HepG2 (cell line): Measurements from ENCODE around the gene PKP4. TPM values are rescaled to one million over a fixed set of nuclear protein-coding genes. Genes with fewer than 3 reads are reported as not detected.

ENCODE experiments used
- ATAC-seq: fragments of 200-7000 bp; cut with Tn5 transposase; 3 replicates; pipeline ENCODE4 v1.9.1; 2020; ENCODE audit warnings: mild to moderate bottlenecking, moderate library complexity
- BruUV-seq: library from RNA; stranded (reverse); fragments of 400-500 nt; replicated peaks from 2 replicates; lab custom pipeline; 2021; lab: Mats Ljungman, UMichigan
- CTCF ChIA-PET: fragments of 300-600 bp; formaldehyde crosslinking; extraction: SDS; loops from one replicate; lab custom pipeline; 2021; ENCODE audit warnings: low total read pairs, inconsistent platforms, low intra/inter-chr PET ratio; lab: Yijun Ruan, JAX
- POLR2A ChIA-PET: fragments of 350-600 bp; sonication (Branson Sonifier 250); formaldehyde crosslinking; loops from one replicate; lab custom pipeline; 2020; ENCODE audit warnings: antibody characterized with exemption, inconsistent platforms; lab: Yijun Ruan, JAX
- DNase-seq: peaks from one replicate; pipeline ENCODE4 v3.0.0-alpha.2; 2015; ENCODE audit warnings: low spot score
- FAIRE-seq: peaks from 3 replicates; lab custom pipeline; 2011; peaks lifted over from hg19 to GRCh38; lab: Jason Lieb, UNC
- H2AFZ ChIP-seq: one replicate; pipeline ENCODE4 v1.6.1; 2011; ENCODE audit warnings: low read length, inconsistent platforms
- H3K27ac ChIP-seq: fragments of 300-600 bp; 3 replicates; pipeline ENCODE4 v1.8.0; 2011; ENCODE audit warnings: mixed run types, mild to moderate bottlenecking, mixed read lengths, low read length, inconsistent platforms; ENCODE audit not compliant: insufficient read depth; ENCODE audit errors: extremely low read length
- H3K27me3 ChIP-seq, 2 experiments: fragments of 200-600 bp in 1 of 2; 2 replicates in 1 of 2; 3 replicates in 1 of 2; pipeline versions ENCODE4 v1.6.0 to v1.8.0; 2011; ENCODE audit warnings: low read length in 2 of 2, mild to moderate bottlenecking in 2 of 2, moderate library complexity in 2 of 2, inconsistent platforms in 1 of 2; ENCODE audit not compliant: insufficient read depth in 2 of 2, control insufficient read depth in 1 of 2
- H3K36me3 ChIP-seq, 2 experiments: fragments of 200-600 bp in 1 of 2; replicated peaks in 1 of 2; 2 replicates in 1 of 2; 3 replicates in 1 of 2; pipeline versions ENCODE4 v1.5.1 to v1.8.0; 2011; ENCODE audit warnings: low read length in 2 of 2, inconsistent platforms in 1 of 2; ENCODE audit not compliant: insufficient read depth in 2 of 2, control insufficient read depth in 1 of 2
- H3K4me1 ChIP-seq: 2 replicates; pipeline ENCODE4 v1.5.1; 2012; ENCODE audit warnings: low read length, inconsistent platforms; ENCODE audit not compliant: insufficient read depth
- H3K4me2 ChIP-seq: 2 replicates; pipeline ENCODE4 v1.6.0; 2011; ENCODE audit warnings: low read depth, low read length, inconsistent platforms
- H3K4me3 ChIP-seq, 3 experiments: fragments of 200-600 bp in 1 of 3; sonication (generic), shearing (Covaris generic) in 1 of 3; replicated peaks in 1 of 3; 2 replicates each; pipeline ENCODE4 v1.5.1; 2011 to 2016; ENCODE audit warnings: low read length in 3 of 3, inconsistent platforms in 2 of 3, low read depth in 2 of 3, mild to moderate bottlenecking in 2 of 3, control low read depth in 1 of 3, mixed read lengths in 1 of 3; ENCODE audit not compliant: insufficient read depth in 1 of 3
- H3K79me2 ChIP-seq: one replicate; pipeline ENCODE4 v1.6.1; 2011; ENCODE audit warnings: low read length, inconsistent platforms; ENCODE audit not compliant: insufficient read depth
- H3K9ac ChIP-seq: 2 replicates; pipeline ENCODE4 v1.6.0; 2011; ENCODE audit warnings: mild to moderate bottlenecking, low read depth, low read length, inconsistent platforms; ENCODE audit not compliant: insufficient read depth
- H3K9me3 ChIP-seq: 2 replicates; pipeline ENCODE4 v1.5.1; 2012; ENCODE audit warnings: mild to moderate bottlenecking, low read length
- H4K20me1 ChIP-seq: 2 replicates; pipeline ENCODE4 v1.6.0; 2011; ENCODE audit warnings: inconsistent platforms, mild to moderate bottlenecking, low read length, moderate library complexity; ENCODE audit not compliant: insufficient read depth
- AGO2 ChIP-seq: fragments of 200-400 bp; formaldehyde crosslinking; optimal IDR thresholded peaks from 2 replicates; pipeline ENCODE3; 2017; ENCODE audit warnings: mild to moderate bottlenecking, low read depth, low read length, moderate library complexity
- AHR ChIP-seq: IDR thresholded peaks from 2 replicates; pipeline ENCODE4 v1.6.1; 2018; ENCODE audit warnings: missing genetic modification reagents, missing compliant biosample characterization
- MXD3 ChIP-seq: IDR thresholded peaks from 2 replicates; pipeline ENCODE4 v1.6.1; 2016; ENCODE audit warnings: mild to moderate bottlenecking, missing biosample characterization, missing genetic modification reagents
- NFIB ChIP-seq: sonication (generic); formaldehyde crosslinking; IDR thresholded peaks from 2 replicates; pipeline ENCODE4 v1.9.0; 2021; ENCODE audit warnings: missing genetic modification reagents, mild to moderate bottlenecking, borderline replicate concordance
- PCBP1 ChIP-seq: fragments of 200-400 bp; formaldehyde crosslinking; IDR thresholded peaks from 2 replicates; pipeline ENCODE4 v1.6.1; 2017; ENCODE audit warnings: mild to moderate bottlenecking, low read depth, low read length, borderline replicate concordance
- THAP8 ChIP-seq: sonication (generic); formaldehyde crosslinking; IDR thresholded peaks from 2 replicates; pipeline ENCODE4 v1.5.1; 2020; ENCODE audit warnings: missing genetic modification reagents, mild to moderate bottlenecking, borderline replicate concordance
- ZBTB40 ChIP-seq, 2 experiments: fragments of 450-650 bp in 1 of 2; sonication (generic) in 1 of 2; formaldehyde crosslinking in 1 of 2; IDR thresholded peaks; 2 replicates each; pipeline versions ENCODE4 v1.6.1 to v1.8.0; 2016 to 2022; ENCODE audit warnings: antibody characterized with exemption in 1 of 2, mild to moderate bottlenecking in 1 of 2, missing genetic modification reagents in 1 of 2
- ZFP37 ChIP-seq: sonication (generic); formaldehyde crosslinking; IDR thresholded peaks from 2 replicates; pipeline ENCODE4 v1.4.0; 2020; ENCODE audit warnings: missing genetic modification reagents, borderline replicate concordance
- ZIK1 ChIP-seq: sonication (generic); formaldehyde crosslinking; IDR thresholded peaks from 2 replicates; pipeline ENCODE4 v1.5.0; 2020; ENCODE audit warnings: mild to moderate bottlenecking, low read depth, missing genetic modification reagents, borderline replicate concordance
- ZKSCAN8 ChIP-seq: IDR thresholded peaks from 2 replicates; pipeline ENCODE4 v1.6.1; 2016; ENCODE audit warnings: borderline replicate concordance, missing genetic modification reagents, missing compliant biosample characterization
- ZNF234 ChIP-seq: sonication (generic); formaldehyde crosslinking; conservative IDR thresholded peaks from 2 replicates; pipeline ENCODE4 v1.5.1; 2020; ENCODE audit warnings: mild to moderate bottlenecking, missing genetic modification reagents
- ZNF367 ChIP-seq: sonication (generic); formaldehyde crosslinking; IDR thresholded peaks from 2 replicates; pipeline ENCODE4 v1.4.0; 2020; ENCODE audit warnings: missing genetic modification reagents, borderline replicate concordance
- ZNF569 ChIP-seq: sonication (generic); formaldehyde crosslinking; IDR thresholded peaks from 2 replicates; pipeline ENCODE4 v1.5.0; 2020; ENCODE audit warnings: mild to moderate bottlenecking, missing genetic modification reagents, moderate library complexity, borderline replicate concordance
- WGBS: methylation state at CpG from one replicate; pipeline ENCODE4 v1.1.6; 2017; ENCODE audit warnings: low lambda C conversion rate; 5-methylcytosine and 5-hydroxymethylcytosine counted together
- in situ Hi-C: cut with HindIII; loops from 2 replicates; pipeline ENCODE4 v1.10.0; 2017; ENCODE audit warnings: low pct_unique_long_range_greater_than_20kb; ENCODE audit not compliant: extremely low pct_ligation_motif_present
- intact Hi-C: fragments of 100-400 bp; cut with micrococcal nuclease; formaldehyde crosslinking; loops from one replicate; pipeline ENCODE4 v1.10.0; 2022; ENCODE audit not compliant: unreplicated experiment
- polyA plus RNA-seq, 8 experiments: library from polyadenylated mRNA; depleted of rRNA in 3 of 8; stranded (reverse) in 7 of 8; unstranded in 1 of 8; fragments of >200 nt; fragmentation: Illumina TruSeq in 4 of 8; extraction: Trizol in 4 of 8; gene quantifications; 2 replicates each; pipeline versions ENCODE4 v1.2.1 to v1.2.3, GENCODE V29; 2011 to 2016; ENCODE audit warnings: low read depth in 4 of 8, missing spikeins in 1 of 8, mixed read lengths in 1 of 8; ENCODE audit not compliant: insufficient read depth in 1 of 8
- total RNA-seq, 5 experiments: library from RNA; depleted of rRNA; stranded (reverse); fragments of >200 nt; fragmentation: Illumina TruSeq; extraction: Trizol; gene quantifications; 2 replicates each; pipeline ENCODE4 v1.2.3, GENCODE V29; 2016; ENCODE audit warnings: low read depth in 1 of 5

PKP4 gene
- total and polyA plus RNA-seq, 2 of the 13 experiments (the other 11 are each of a cell fraction or from before 2014, with no cell fraction given): 80.9 to 90.5 TPM

- Histone ChIP-seq H3K36me3 (peaks cover 10 to 39% of the 10 kb centered on the region in 2 experiments), H3K4me3 (no peak overlapping the region), H3K79me2 (no peaks in the 10 kb centered on the region), H2AFZ (no peak overlapping the region), H3K27me3 (no peaks in the 10 kb centered on the region), H3K9me3 (no peaks in the 10 kb centered on the region), H3K4me2 (no peak overlapping the region), H3K4me1 (no peaks in the 10 kb centered on the region), H3K9ac (no peak overlapping the region), H4K20me1 (no peaks in the 10 kb centered on the region), H3K27ac (no peak overlapping the region)
- ChIA-PET CTCF (no interaction called here), POLR2A (no interaction called here)
- FAIRE-seq: no peak
- WGBS: 97% methylated on average over 6 of the region's 6 CpGs
- in situ Hi-C loops (no loop called here), intact Hi-C loops (no loop called here)
- no peak for ATAC-seq
- no peak for DNase-seq
- BruUV-seq: no TSS peak
- TF ChIP-seq ZIK1 (CRISPR knock-in tag): no peak
- TF ChIP-seq ZKSCAN8 (CRISPR knock-in tag): no peak
- TF ChIP-seq MXD3 (CRISPR knock-in tag): no peak
- no peak for TF ChIP-seq PCBP1
- TF ChIP-seq NFIB (CRISPR knock-in tag): no peak
- TF ChIP-seq THAP8 (CRISPR knock-in tag): no peak
- no peak for TF ChIP-seq ZNF367 (CRISPR knock-in tag)
- TF ChIP-seq ZBTB40 (IDR thresholded peaks at IDR 0.05): no peak
- no peak for TF ChIP-seq ZBTB40 (CRISPR knock-in tag; IDR thresholded peaks at IDR 0.05)
- no peak for TF ChIP-seq ZNF569
- no peak for TF ChIP-seq AGO2
- TF ChIP-seq ZFP37 (CRISPR knock-in tag): no peak
- no peak for TF ChIP-seq AHR (CRISPR knock-in tag)
- no peak for TF ChIP-seq ZNF234
Observed at GRCh38 chr2:158645299-158645698, 188.5 kb downstream of the PKP4 start.
